Vagina (tissue), 2 donors: ENCODE data around the gene GPR87. TPM values are rescaled to one million over a fixed set of nuclear protein-coding genes. Genes with fewer than 3 reads are reported as not detected.

Experiments used
- DNase-seq, 2 donors: peaks; one replicate each; pipeline ENCODE4 v3.0.0-alpha.2; 2017; ENCODE audit errors: extremely low spot score in 2 of 2
- H3K27ac ChIP-seq: fragments of 200-600 bp; sonication (generic); one replicate; pipeline ENCODE4 v1.5.1; 2019
- H3K27me3 ChIP-seq: fragments of 200-600 bp; sonication (generic); one replicate; pipeline ENCODE4 v1.5.1; 2019
- H3K36me3 ChIP-seq, 2 donors: fragments of 200-600 bp; sonication (generic); one replicate each; pipeline ENCODE4 v1.5.1; 2017 to 2019
- H3K4me1 ChIP-seq: fragments of 200-600 bp; sonication (generic); one replicate; pipeline ENCODE4 v1.5.1; 2019
- H3K4me3 ChIP-seq, 2 donors: fragments of 200-600 bp; sonication (generic); 1 replicate in 1 of 2; 2 replicates in 1 of 2; pipeline ENCODE4 v1.5.1; 2016 to 2019
- H3K9me3 ChIP-seq: fragments of 200-600 bp; sonication (generic); one replicate; pipeline ENCODE4 v1.5.1; 2019
- POLR2A ChIP-seq, 2 donors: fragments of 450-650 bp; IDR thresholded peaks; one replicate each; pipeline ENCODE4 v1.6.1; 2017; ENCODE audit warnings: antibody characterized with exemption in 2 of 2, mild to moderate bottlenecking in 2 of 2, moderate library complexity in 2 of 2
- POLR2AphosphoS5 ChIP-seq, 2 donors: sonication (generic); formaldehyde crosslinking; IDR thresholded peaks; one replicate each; pipeline ENCODE4 v1.9.0; 2017; ENCODE audit warnings: antibody characterized with exemption in 2 of 2, mild to moderate bottlenecking in 2 of 2, low read depth in 1 of 2; ENCODE audit not compliant: insufficient read depth in 1 of 2
- intact Hi-C: fragments of 100-400 bp; cut with DNase I; formaldehyde crosslinking; loops from one replicate; pipeline ENCODE4 v1.15.1; 2023
- total RNA-seq: library from RNA; depleted of rRNA; stranded (reverse); fragments of >200 nt; gene quantifications from one replicate; pipeline ENCODE4 v1.2.3, GENCODE V29; 2016
- TF ChIP-seq, protein P1 (sequence below), 3 experiments: fragments of 450-650 bp in 2 of 3; fragments of 200-600 bp in 1 of 3; sonication (generic) in 1 of 3; IDR thresholded peaks; one replicate each; pipeline ENCODE4 v1.5.1; 2017 to 2019; ENCODE audit warnings: antibody characterized with exemption in 3 of 3, mild to moderate bottlenecking in 2 of 3, moderate library complexity in 2 of 3

Gene GPR87
- total RNA-seq, 1 donor from 2014 or later = 12.3 TPM

DNA sequence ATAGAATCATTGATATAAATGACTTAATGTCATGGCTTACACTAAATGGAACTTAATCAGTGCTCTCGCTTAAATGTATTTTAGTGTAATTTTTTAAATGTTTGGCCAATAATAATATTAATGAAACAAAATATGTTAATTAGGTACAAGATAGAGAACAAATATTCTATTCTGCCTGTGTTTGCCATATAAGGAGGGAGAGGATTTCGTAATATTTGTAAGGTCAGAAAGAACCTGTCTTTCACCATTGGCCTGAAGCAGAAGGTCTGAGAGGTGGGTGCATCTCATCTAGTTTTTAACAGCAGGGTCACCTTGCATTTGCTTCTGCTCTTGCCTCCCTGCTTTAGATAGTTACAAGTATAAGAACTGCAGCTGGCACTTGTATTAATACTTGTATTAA lies 2.5 kb downstream of the GPR87 start:
- no peaks in the 10 kb centered on the region for H3K36me3 ChIP-seq
- peak overlapping the region in 1 of 2 donors; percentile 32 for H3K4me3 ChIP-seq
- TF ChIP-seq POLR2AphosphoS5 (IDR thresholded peaks at IDR 0.05; ENCODE audit: insufficient read depth in 1 of 2, low read depth in 1 of 2) = no peak
- TF ChIP-seq POLR2A (IDR thresholded peaks at IDR 0.05) = no peak
- no peaks in the 10 kb centered on the region for H3K4me1 ChIP-seq
- intact Hi-C loops = no loop called here
- no peak for DNase-seq
- no peaks in the 10 kb centered on the region for H3K27me3 ChIP-seq
- H3K9me3 ChIP-seq = no peaks in the 10 kb centered on the region
- no peak overlapping the region for H3K27ac ChIP-seq

DNA sequence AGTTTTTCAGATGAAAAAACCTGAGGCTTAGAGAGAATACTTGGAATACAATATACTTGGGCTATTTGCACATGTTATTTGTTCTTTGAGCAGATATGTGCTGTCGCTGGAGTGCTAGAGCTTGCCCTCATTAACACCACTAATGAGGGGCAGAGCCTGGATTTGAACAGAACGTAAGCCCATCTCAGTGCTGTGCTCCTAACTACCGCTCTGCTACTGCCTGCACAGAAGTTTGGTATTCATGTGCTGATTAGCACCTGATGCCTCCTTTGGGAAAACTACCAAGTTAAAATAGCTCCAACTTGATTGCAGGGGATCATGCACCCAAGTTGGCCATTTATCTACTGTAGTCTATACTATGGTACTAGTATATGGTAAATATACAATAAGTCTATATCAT lies 3.6 kb downstream of the GPR87 start:
- Histone ChIP-seq H3K27me3 (no peaks in the 10 kb centered on the region), H3K4me1 (no peaks in the 10 kb centered on the region), H3K4me3 (no peak overlapping the region), H3K36me3 (no peaks in the 10 kb centered on the region), H3K27ac (no peak overlapping the region), H3K9me3 (no peaks in the 10 kb centered on the region)
- DNase-seq = no peak
- intact Hi-C loops = no loop called here
- TF ChIP-seq POLR2A (IDR thresholded peaks at IDR 0.05) (no peak), POLR2AphosphoS5 (IDR thresholded peaks at IDR 0.05; ENCODE audit: insufficient read depth in 1 of 2, low read depth in 1 of 2) (no peak)
- TF ChIP-seq, protein P1, sequence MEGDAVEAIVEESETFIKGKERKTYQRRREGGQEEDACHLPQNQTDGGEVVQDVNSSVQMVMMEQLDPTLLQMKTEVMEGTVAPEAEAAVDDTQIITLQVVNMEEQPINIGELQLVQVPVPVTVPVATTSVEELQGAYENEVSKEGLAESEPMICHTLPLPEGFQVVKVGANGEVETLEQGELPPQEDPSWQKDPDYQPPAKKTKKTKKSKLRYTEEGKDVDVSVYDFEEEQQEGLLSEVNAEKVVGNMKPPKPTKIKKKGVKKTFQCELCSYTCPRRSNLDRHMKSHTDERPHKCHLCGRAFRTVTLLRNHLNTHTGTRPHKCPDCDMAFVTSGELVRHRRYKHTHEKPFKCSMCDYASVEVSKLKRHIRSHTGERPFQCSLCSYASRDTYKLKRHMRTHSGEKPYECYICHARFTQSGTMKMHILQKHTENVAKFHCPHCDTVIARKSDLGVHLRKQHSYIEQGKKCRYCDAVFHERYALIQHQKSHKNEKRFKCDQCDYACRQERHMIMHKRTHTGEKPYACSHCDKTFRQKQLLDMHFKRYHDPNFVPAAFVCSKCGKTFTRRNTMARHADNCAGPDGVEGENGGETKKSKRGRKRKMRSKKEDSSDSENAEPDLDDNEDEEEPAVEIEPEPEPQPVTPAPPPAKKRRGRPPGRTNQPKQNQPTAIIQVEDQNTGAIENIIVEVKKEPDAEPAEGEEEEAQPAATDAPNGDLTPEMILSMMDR (IDR thresholded peaks at IDR 0.05) = no peak

GRCh38 chr3:151309566-151309965 lies 7.1 kb downstream of the GPR87 start:
- no peak for DNase-seq
- TF ChIP-seq, protein P1 (IDR thresholded peaks at IDR 0.05) = no peak
- no peak for TF ChIP-seq POLR2A (IDR thresholded peaks at IDR 0.05)
- no peak for TF ChIP-seq POLR2AphosphoS5 (IDR thresholded peaks at IDR 0.05; ENCODE audit: insufficient read depth in 1 of 2, low read depth in 1 of 2)
- Histone ChIP-seq H3K27me3 (no peaks in the 10 kb centered on the region), H3K27ac (no peak overlapping the region), H3K36me3 (no peaks in the 10 kb centered on the region), H3K4me1 (peaks cover 16% of the 10 kb centered on the region), H3K4me3 (no peak overlapping the region), H3K9me3 (no peaks in the 10 kb centered on the region)
- intact Hi-C loops = no loop called here

GRCh38 chr3:151307583-151308488 lies 8.8 kb downstream of the GPR87 start:
- no peaks in the 10 kb centered on the region for H3K36me3 ChIP-seq
- H3K4me3 ChIP-seq = no peak overlapping the region
- intact Hi-C loops = no loop called here
- no peaks in the 10 kb centered on the region for H3K9me3 ChIP-seq
- H3K27me3 ChIP-seq = no peaks in the 10 kb centered on the region
- no peak for DNase-seq
- H3K4me1 ChIP-seq = peaks cover 17% of the 10 kb centered on the region
- TF ChIP-seq POLR2AphosphoS5 (IDR thresholded peaks at IDR 0.05; ENCODE audit: insufficient read depth in 1 of 2, low read depth in 1 of 2) = no peak
- no peak for TF ChIP-seq POLR2A (IDR thresholded peaks at IDR 0.05)
- TF ChIP-seq, protein P1 (IDR thresholded peaks at IDR 0.05) = no peak
- no peak overlapping the region for H3K27ac ChIP-seq

GRCh38 chr3:151307131-151307530 lies 9.5 kb downstream of the GPR87 start:
- Histone ChIP-seq H3K4me3 (no peak overlapping the region), H3K9me3 (no peaks in the 10 kb centered on the region), H3K4me1 (peaks cover 17% of the 10 kb centered on the region), H3K36me3 (no peaks in the 10 kb centered on the region), H3K27ac (no peak overlapping the region), H3K27me3 (no peaks in the 10 kb centered on the region)
- TF ChIP-seq POLR2A (IDR thresholded peaks at IDR 0.05) (no peak), POLR2AphosphoS5 (IDR thresholded peaks at IDR 0.05; ENCODE audit: insufficient read depth in 1 of 2, low read depth in 1 of 2) (no peak)
- TF ChIP-seq, protein P1 (IDR thresholded peaks at IDR 0.05) = no peak
- no peak for DNase-seq
- intact Hi-C loops = no loop called here
